K562 (cell line): ENCODE measurements around the gene TRIOBP. TPM values are rescaled to one million over a fixed set of nuclear protein-coding genes. Genes with fewer than 3 reads are reported as not detected.

ENCODE experiments used
- CBFA2T3 ChIP-seq: fragments of 450-650 bp; IDR thresholded peaks from 2 replicates; pipeline ENCODE4 v1.6.1; 2017
- CCNT2 ChIP-seq: IDR thresholded peaks from 2 replicates; pipeline ENCODE4 v1.6.1; 2011; ENCODE audit warnings: borderline replicate concordance, low read depth, mild to moderate bottlenecking, moderate library complexity, mixed read lengths, low read length; ENCODE audit not compliant: insufficient read length; ENCODE audit errors: extremely low read depth
- CTBP1 ChIP-seq: fragments of 450-650 bp; IDR thresholded peaks from 2 replicates; pipeline ENCODE4 v1.6.1; 2016; ENCODE audit warnings: borderline replicate concordance
- EP400 ChIP-seq: fragments of 450-650 bp; IDR thresholded peaks from 2 replicates; pipeline ENCODE4 v1.6.1; 2017; ENCODE audit warnings: antibody characterized with exemption, mild to moderate bottlenecking, moderate library complexity
- FOXK2 ChIP-seq, 2 experiments: fragments of 450-650 bp; IDR thresholded peaks in 1 of 2; conservative IDR thresholded peaks in 1 of 2; 2 replicates each; pipeline ENCODE4 v1.6.1; 2016; ENCODE audit warnings: low read depth in 2 of 2, mild to moderate bottlenecking in 1 of 2
- GABPB1 ChIP-seq: sonication (generic); formaldehyde crosslinking; IDR thresholded peaks from 2 replicates; pipeline ENCODE4 v1.8.0; 2022; ENCODE audit warnings: mild to moderate bottlenecking, missing genetic modification reagents
- GTF2E2 ChIP-seq: fragments of 200-800 bp; sonication (Bioruptor generic); IDR thresholded peaks from 2 replicates; pipeline ENCODE4 v1.6.1; 2016; ENCODE audit warnings: missing genetic modification characterization, missing compliant biosample characterization
- HDAC2 ChIP-seq: fragments of 450-650 bp; IDR thresholded peaks from 2 replicates; pipeline ENCODE4 v1.6.1; 2016; ENCODE audit warnings: mild to moderate bottlenecking
- KLF16 ChIP-seq: IDR thresholded peaks from 2 replicates; pipeline ENCODE4 v1.6.1; 2016; ENCODE audit warnings: antibody characterized with exemption
- NEUROD1 ChIP-seq: fragments of 150-350 bp; IDR thresholded peaks from 2 replicates; pipeline ENCODE4 v1.6.1; 2014; ENCODE audit warnings: borderline replicate concordance, low read length, low read depth; ENCODE audit not compliant: partially characterized antibody
- PATZ1 ChIP-seq: fragments of 250-450 bp; sonication (Bioruptor Pico); IDR thresholded peaks from 2 replicates; pipeline ENCODE4 v1.5.0; 2020; ENCODE audit warnings: mild to moderate bottlenecking, borderline replicate concordance
- RCOR1 ChIP-seq, 2 experiments: IDR thresholded peaks; 2 replicates each; pipeline ENCODE4 v1.6.1; 2012; ENCODE audit warnings: low read depth in 2 of 2, low read length in 2 of 2, borderline replicate concordance in 1 of 2, improper control_type of control experiment in 1 of 2
- SMAD4 ChIP-seq: fragments of 250-450 bp; sonication (Bioruptor Pico); conservative IDR thresholded peaks from 2 replicates; pipeline ENCODE4 v1.8.0; 2021; ENCODE audit warnings: inconsistent platforms, mild to moderate bottlenecking, moderate library complexity
- TFAP4 ChIP-seq: sonication (generic); formaldehyde crosslinking; IDR thresholded peaks from 2 replicates; pipeline ENCODE4 v1.8.0; 2022; ENCODE audit warnings: missing genetic modification reagents, mild to moderate bottlenecking, moderate library complexity, borderline replicate concordance
- ZBTB12 ChIP-seq: fragments of 250-450 bp; sonication (Bioruptor Pico); IDR thresholded peaks from 2 replicates; pipeline ENCODE4 v1.4.0; 2020
- ZNF766 ChIP-seq: fragments of 200-800 bp; sonication (Bioruptor generic); conservative IDR thresholded peaks from 2 replicates; pipeline ENCODE4 v1.6.1; 2016; ENCODE audit warnings: missing genetic modification characterization, missing compliant biosample characterization
- polyA plus RNA-seq, 8 experiments: library from polyadenylated mRNA; depleted of rRNA in 4 of 8; stranded (reverse) in 5 of 8; unstranded in 3 of 8; fragments of >200 nt; fragmentation: Nextera tagmentation in 2 of 8; fragmentation: Illumina TruSeq in 1 of 8; extraction: Ambion mirVana in 2 of 8; extraction: Trizol in 1 of 8; gene quantifications; 2 replicates each; pipeline versions ENCODE4 v1.2.1 to v1.2.3, GENCODE V29; 2011 to 2014; ENCODE audit warnings: inconsistent platforms in 1 of 8, missing spikeins in 1 of 8
- total RNA-seq, 7 experiments: library from RNA; depleted of rRNA in 6 of 7; stranded (reverse); fragments of >200 nt in 6 of 7; fragmentation: Illumina TruSeq in 2 of 7; extraction: Trizol in 2 of 7; gene quantifications; 2 replicates each; pipeline versions ENCODE4 v1.2.1 to v1.2.3, GENCODE V29; 2011 to 2021; ENCODE audit warnings: low replicate concordance in 1 of 7
- TF ChIP-seq, protein P1 (sequence below): fragments of 450-650 bp; IDR thresholded peaks from 2 replicates; pipeline ENCODE4 v1.7.0; 2016; ENCODE audit warnings: borderline replicate concordance
- TF ChIP-seq, protein P2 (sequence below): fragments of 450-650 bp; IDR thresholded peaks from 2 replicates; pipeline ENCODE4 v1.7.1; 2018; ENCODE audit warnings: mild to moderate bottlenecking, low read depth; ENCODE audit not compliant: partially characterized antibody

The TRIOBP gene
- total and polyA plus RNA-seq, 9 of the 15 experiments (the other 6 are each of a cell fraction or from before 2014, with no cell fraction given), result 0.24 to 13.8 (median 5.5) TPM

DNA sequence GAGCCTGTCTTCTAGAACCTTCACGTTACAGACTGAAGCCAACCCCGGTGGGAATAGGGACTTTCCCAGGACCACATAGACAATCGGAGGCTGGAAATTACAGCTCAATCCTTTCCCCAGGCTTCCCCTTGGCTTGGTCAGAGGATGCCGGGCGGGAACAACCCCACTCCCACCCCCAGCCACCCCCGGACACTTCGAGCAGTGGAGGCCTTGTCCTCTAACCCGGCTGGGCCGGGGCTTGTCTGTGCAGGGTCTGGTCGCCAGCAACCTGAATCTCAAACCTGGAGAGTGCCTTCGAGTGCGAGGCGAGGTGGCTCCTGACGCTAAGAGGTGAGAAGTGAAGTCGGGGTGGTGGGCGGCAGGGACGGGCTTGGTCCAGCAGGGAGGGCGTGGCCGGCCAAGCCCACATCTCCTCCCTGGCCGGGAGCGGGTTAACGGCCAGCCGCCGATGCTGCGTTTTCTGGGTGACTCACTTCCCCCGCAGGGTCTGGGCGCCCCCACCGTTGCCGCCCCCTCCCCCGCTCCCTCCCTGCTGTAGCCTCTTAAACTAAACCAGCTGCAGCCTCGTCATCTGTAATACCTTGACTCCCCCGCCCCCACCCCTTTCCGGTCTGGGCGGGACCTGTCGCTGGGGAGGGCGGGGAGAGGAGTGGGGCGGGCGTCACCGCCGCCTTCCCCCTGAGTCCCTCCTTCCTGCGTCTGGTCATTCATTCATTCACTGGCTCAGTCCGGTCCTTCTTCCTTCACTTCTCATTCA, 19.9 kb upstream of the TRIOBP start (continued):
- no peak for TF ChIP-seq PATZ1
- 0 out of 4 replicates have a peak, but pooled peaks have one; percentile 25 to 34 for TF ChIP-seq FOXK2 (conservative IDR thresholded peaks at IDR 0.05 in 1 of 2, IDR thresholded peaks at IDR 0.05 in 1 of 2; ENCODE audit: low read depth in 2 of 2)
- TF ChIP-seq CCNT2, result peak; percentile 76
- TF ChIP-seq CBFA2T3, result peak; percentile 58
- TF ChIP-seq TFAP4 (CRISPR knock-in tag), result peak; percentile 98
- TF ChIP-seq ZNF766 (CRISPR knock-in tag), result peak; percentile 78
- TF ChIP-seq NEUROD1, result peak; percentile 44
- TF ChIP-seq CTBP1, result peak; percentile 47; the same call in 1 of the 2 replicates
- TF ChIP-seq RCOR1 (IDR thresholded peaks at IDR 0.05; ENCODE audit: borderline replicate concordance in 1 of 2, low read depth in 2 of 2, low read length in 2 of 2), result peak in 1 of 2 experiments; percentile 64; a peak in 1 of 4 replicates
- peak; percentile 49 for TF ChIP-seq SMAD4
- peak; percentile 60 for TF ChIP-seq EP400
- TF ChIP-seq, protein P1, sequence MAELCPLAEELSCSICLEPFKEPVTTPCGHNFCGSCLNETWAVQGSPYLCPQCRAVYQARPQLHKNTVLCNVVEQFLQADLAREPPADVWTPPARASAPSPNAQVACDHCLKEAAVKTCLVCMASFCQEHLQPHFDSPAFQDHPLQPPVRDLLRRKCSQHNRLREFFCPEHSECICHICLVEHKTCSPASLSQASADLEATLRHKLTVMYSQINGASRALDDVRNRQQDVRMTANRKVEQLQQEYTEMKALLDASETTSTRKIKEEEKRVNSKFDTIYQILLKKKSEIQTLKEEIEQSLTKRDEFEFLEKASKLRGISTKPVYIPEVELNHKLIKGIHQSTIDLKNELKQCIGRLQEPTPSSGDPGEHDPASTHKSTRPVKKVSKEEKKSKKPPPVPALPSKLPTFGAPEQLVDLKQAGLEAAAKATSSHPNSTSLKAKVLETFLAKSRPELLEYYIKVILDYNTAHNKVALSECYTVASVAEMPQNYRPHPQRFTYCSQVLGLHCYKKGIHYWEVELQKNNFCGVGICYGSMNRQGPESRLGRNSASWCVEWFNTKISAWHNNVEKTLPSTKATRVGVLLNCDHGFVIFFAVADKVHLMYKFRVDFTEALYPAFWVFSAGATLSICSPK, result no peak
- no peak for TF ChIP-seq GTF2E2 (tag)
- TF ChIP-seq KLF16, result peak; percentile 30; the same call in 1 of the 2 replicates
- TF ChIP-seq, protein P2, sequence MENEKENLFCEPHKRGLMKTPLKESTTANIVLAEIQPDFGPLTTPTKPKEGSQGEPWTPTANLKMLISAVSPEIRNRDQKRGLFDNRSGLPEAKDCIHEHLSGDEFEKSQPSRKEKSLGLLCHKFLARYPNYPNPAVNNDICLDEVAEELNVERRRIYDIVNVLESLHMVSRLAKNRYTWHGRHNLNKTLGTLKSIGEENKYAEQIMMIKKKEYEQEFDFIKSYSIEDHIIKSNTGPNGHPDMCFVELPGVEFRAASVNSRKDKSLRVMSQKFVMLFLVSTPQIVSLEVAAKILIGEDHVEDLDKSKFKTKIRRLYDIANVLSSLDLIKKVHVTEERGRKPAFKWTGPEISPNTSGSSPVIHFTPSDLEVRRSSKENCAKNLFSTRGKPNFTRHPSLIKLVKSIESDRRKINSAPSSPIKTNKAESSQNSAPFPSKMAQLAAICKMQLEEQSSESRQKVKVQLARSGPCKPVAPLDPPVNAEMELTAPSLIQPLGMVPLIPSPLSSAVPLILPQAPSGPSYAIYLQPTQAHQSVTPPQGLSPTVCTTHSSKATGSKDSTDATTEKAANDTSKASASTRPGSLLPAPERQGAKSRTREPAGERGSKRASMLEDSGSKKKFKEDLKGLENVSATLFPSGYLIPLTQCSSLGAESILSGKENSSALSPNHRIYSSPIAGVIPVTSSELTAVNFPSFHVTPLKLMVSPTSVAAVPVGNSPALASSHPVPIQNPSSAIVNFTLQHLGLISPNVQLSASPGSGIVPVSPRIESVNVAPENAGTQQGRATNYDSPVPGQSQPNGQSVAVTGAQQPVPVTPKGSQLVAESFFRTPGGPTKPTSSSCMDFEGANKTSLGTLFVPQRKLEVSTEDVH, result no peak
- TF ChIP-seq GABPB1 (CRISPR knock-in tag), result peak; percentile 74; the same call in 1 of the 2 replicates
- TF ChIP-seq HDAC2, result 0 out of 2 replicates have a peak, but pooled peaks have one; percentile 34
- no peak for TF ChIP-seq ZBTB12
